ENCODE data around the gene CNTN3.

DNA sequence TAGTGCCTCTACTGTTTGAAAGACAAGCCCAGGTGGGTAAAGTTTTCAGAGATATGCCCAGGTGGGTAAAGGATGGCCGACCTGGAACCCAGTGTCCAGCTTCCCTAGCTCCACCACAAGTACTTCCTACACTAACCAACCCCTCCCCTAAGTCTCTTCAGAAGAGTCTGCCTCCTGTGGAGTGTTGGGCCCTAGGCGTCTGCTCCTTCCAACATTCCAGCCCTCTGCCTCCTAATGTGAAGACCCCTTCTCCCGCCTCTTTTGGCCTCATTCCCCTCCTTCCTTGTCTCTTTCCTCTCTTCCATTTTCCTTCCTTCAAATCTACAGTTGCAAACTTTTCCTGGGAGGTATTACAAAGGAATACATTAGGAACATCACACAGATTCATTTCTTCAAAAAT, 38.6 kb downstream of the CNTN3 start:
- TF ChIP-seq POLR2A (IDR thresholded peaks at IDR 0.05) = no peak
- no peak for TF ChIP-seq CTCF (IDR thresholded peaks at IDR 0.05)

Measured in esophagus squamous epithelium (tissue), 4 donors.